Colonic mucosa (tissue), 4 donors: Measurements from ENCODE around the gene RFTN1. TPM values are rescaled to one million over a fixed set of nuclear protein-coding genes. Genes with fewer than 3 reads are reported as not detected.

Experiments
- DNase-seq: peaks from one replicate; pipeline ENCODE4 v3.0.0-alpha.2; 2020
- H3K27ac ChIP-seq: fragments of 200-600 bp; one replicate; pipeline ENCODE4 v1.8.0; 2021
- H3K27me3 ChIP-seq: fragments of 200-600 bp; one replicate; pipeline ENCODE4 v1.8.0; 2021
- H3K36me3 ChIP-seq: fragments of 200-600 bp; one replicate; pipeline ENCODE4 v1.8.0; 2021
- H3K4me1 ChIP-seq: fragments of 200-600 bp; one replicate; pipeline ENCODE4 v1.8.0; 2021; ENCODE audit warnings: mild to moderate bottlenecking
- H3K4me3 ChIP-seq: fragments of 200-600 bp; one replicate; pipeline ENCODE4 v1.8.0; 2021
- H3K9ac ChIP-seq, 2 donors: one replicate each; pipeline ENCODE4 v1.7.0; 2013; ENCODE audit warnings: control low read depth in 2 of 2, low read depth in 2 of 2, low read length in 2 of 2
- H3K9me3 ChIP-seq: fragments of 200-600 bp; one replicate; pipeline ENCODE4 v1.8.0; 2021
- intact Hi-C: fragments of 100-400 bp; cut with DNase I; formaldehyde crosslinking; loops from one replicate; pipeline ENCODE4 v1.14.1; 2022
- total RNA-seq, 2 donors: library from RNA; stranded (reverse); fragmentation: NEBNext Ultra II Directional in 1 of 2; extraction: Animal tissue kit (Norgen Biotek cat#: 25700) in 1 of 2; gene quantifications; one replicate each; pipeline ENCODE4 v1.2.1, GENCODE V29; 2021
- TF ChIP-seq, protein P1 (sequence below): fragments of 200-600 bp; IDR thresholded peaks from one replicate; pipeline ENCODE4 v1.8.0; 2022; ENCODE audit warnings: antibody characterized with exemption, mild to moderate bottlenecking
- donor health status: healthy.
- donor health status: DM: no; HTN: no; CAD: no.
- donor health status: DM: no; HTN: no; CAD: no.

RFTN1 gene
- total RNA-seq, 2 donors from 2014 or later: 4.0 to 10.2 TPM

DNA sequence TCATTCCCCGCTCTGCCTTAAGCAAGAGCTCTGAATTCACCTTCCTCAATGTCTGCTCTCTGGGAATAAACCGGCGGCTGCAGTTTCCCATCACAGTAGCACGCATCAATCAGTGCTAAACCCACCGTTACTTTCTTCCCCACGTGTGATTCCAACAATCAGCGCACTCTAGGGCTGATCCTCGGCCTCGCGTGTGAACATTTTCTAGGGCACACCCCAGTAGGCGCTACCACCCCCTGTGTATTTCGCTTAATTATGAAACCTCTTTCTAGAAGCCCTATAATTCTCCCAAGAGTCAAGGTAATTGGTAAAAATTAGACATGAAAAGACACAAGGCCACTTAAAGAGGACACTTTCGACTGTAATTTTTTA is 87.5 kb downstream of the RFTN1 start:
- H3K4me1 ChIP-seq: no peaks in the 10 kb centered on the region
- H3K27ac ChIP-seq: no peak overlapping the region
- no peak overlapping the region for H3K9ac ChIP-seq
- intact Hi-C loops: no loop called here
- TF ChIP-seq, protein P1, sequence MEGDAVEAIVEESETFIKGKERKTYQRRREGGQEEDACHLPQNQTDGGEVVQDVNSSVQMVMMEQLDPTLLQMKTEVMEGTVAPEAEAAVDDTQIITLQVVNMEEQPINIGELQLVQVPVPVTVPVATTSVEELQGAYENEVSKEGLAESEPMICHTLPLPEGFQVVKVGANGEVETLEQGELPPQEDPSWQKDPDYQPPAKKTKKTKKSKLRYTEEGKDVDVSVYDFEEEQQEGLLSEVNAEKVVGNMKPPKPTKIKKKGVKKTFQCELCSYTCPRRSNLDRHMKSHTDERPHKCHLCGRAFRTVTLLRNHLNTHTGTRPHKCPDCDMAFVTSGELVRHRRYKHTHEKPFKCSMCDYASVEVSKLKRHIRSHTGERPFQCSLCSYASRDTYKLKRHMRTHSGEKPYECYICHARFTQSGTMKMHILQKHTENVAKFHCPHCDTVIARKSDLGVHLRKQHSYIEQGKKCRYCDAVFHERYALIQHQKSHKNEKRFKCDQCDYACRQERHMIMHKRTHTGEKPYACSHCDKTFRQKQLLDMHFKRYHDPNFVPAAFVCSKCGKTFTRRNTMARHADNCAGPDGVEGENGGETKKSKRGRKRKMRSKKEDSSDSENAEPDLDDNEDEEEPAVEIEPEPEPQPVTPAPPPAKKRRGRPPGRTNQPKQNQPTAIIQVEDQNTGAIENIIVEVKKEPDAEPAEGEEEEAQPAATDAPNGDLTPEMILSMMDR: no peak
- no peak for DNase-seq
- no peaks in the 10 kb centered on the region for H3K9me3 ChIP-seq
- no peaks in the 10 kb centered on the region for H3K27me3 ChIP-seq
- H3K36me3 ChIP-seq: no peaks in the 10 kb centered on the region
- H3K4me3 ChIP-seq: no peak overlapping the region

- TF ChIP-seq, protein P1: no peak
- no peaks in the 10 kb centered on the region for H3K4me1 ChIP-seq
- H3K27me3 ChIP-seq: no peaks in the 10 kb centered on the region
- H3K27ac ChIP-seq: no peak overlapping the region
- H3K36me3 ChIP-seq: no peaks in the 10 kb centered on the region
- no peaks in the 10 kb centered on the region for H3K9me3 ChIP-seq
- no peak overlapping the region for H3K9ac ChIP-seq
- intact Hi-C loops: no loop called here
- H3K4me3 ChIP-seq: no peak overlapping the region
- DNase-seq: no peak
These were observed 88.0 kb downstream of the RFTN1 start for GRCh38 chr3:16425398-16426028.

DNA sequence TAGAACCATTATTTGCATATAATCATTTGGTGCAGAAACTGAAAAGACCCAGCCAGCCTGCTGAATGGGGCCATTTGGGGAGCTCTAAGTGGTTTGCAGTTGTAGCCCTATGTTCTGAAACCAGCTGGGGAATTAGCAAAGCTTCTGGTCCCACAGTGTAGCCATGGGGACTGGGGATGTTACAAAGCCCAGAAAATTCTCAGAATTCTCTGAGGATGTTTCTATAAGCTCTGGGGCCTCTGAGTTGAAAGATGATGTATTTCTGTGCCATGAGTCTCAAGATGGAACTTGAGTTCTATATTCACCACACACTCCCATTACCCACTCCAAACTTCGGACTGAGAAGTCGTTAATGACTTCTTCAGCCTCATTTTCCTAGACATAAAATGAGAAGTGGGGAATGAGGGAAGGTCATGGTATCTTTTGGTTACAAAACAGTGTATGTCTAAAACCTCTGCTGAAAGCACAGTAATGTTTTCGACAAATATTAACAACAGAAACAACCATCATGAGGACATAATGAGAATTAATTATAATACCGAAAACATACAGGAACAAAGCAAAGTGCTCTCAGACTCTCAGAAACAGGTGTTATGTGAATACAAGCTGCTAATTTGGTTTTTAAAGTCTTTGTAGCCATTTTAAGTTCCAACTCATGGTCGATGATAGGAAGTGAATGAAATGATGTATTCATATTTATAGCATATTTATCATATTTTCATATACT is 89.4 kb downstream of the RFTN1 start:
- no peak overlapping the region for H3K9ac ChIP-seq
- no peaks in the 10 kb centered on the region for H3K27me3 ChIP-seq
- H3K4me3 ChIP-seq: no peak overlapping the region
- no peaks in the 10 kb centered on the region for H3K9me3 ChIP-seq
- TF ChIP-seq, protein P1: no peak
- H3K4me1 ChIP-seq: no peaks in the 10 kb centered on the region
- no peaks in the 10 kb centered on the region for H3K36me3 ChIP-seq
- intact Hi-C loops: no loop called here
- H3K27ac ChIP-seq: no peak overlapping the region
- DNase-seq: no peak

GRCh38 chr3:16423298-16423697 is 90.2 kb downstream of the RFTN1 start:
- H3K4me3 ChIP-seq: no peak overlapping the region
- DNase-seq: no peak
- H3K9me3 ChIP-seq: no peaks in the 10 kb centered on the region
- H3K27ac ChIP-seq: no peak overlapping the region
- H3K9ac ChIP-seq: no peak overlapping the region
- no peaks in the 10 kb centered on the region for H3K36me3 ChIP-seq
- TF ChIP-seq, protein P1: no peak
- H3K27me3 ChIP-seq: no peaks in the 10 kb centered on the region
- intact Hi-C loops: no loop called here
- H3K4me1 ChIP-seq: no peaks in the 10 kb centered on the region

- Histone ChIP-seq H3K27me3 (no peaks in the 10 kb centered on the region), H3K9me3 (no peaks in the 10 kb centered on the region), H3K27ac (no peak overlapping the region), H3K36me3 (no peaks in the 10 kb centered on the region), H3K9ac (no peak overlapping the region), H3K4me3 (no peak overlapping the region), H3K4me1 (no peaks in the 10 kb centered on the region)
- TF ChIP-seq, protein P1: no peak
- intact Hi-C loops: no loop called here
- DNase-seq: no peak
These were observed 93.8 kb downstream of the RFTN1 start for GRCh38 chr3:16419640-16420241.
